HepG2 (cell line): ENCODE measurements around the gene SALL4. TPM values are rescaled to one million over a fixed set of nuclear protein-coding genes. Genes with fewer than 3 reads are reported as not detected.

Experiments
- JARID2 ChIP-seq: sonication (generic); formaldehyde crosslinking; IDR thresholded peaks from 2 replicates; pipeline ENCODE4 v1.8.1; 2023; ENCODE audit warnings: missing genetic modification reagents, inconsistent platforms; ENCODE audit not compliant: insufficient replicate concordance
- POLR2A ChIP-seq, 2 experiments: IDR thresholded peaks; 2 replicates each; pipeline ENCODE4 v1.6.1; 2011; ENCODE audit warnings: low read depth in 2 of 2, low read length in 2 of 2, mild to moderate bottlenecking in 1 of 2, moderate library complexity in 1 of 2; ENCODE audit not compliant: insufficient read depth in 1 of 2
- TCF7L2 ChIP-seq: IDR thresholded peaks from 2 replicates; pipeline ENCODE4 v1.6.1; 2011; ENCODE audit warnings: mild to moderate bottlenecking, low read depth, low read length, moderate library complexity
- ZNF292 ChIP-seq: sonication (generic); formaldehyde crosslinking; IDR thresholded peaks from 2 replicates; pipeline ENCODE4 v1.8.1; 2022; ENCODE audit warnings: mild to moderate bottlenecking, low read depth, missing genetic modification reagents, borderline replicate concordance
- ZNF317 ChIP-seq: sonication (generic); formaldehyde crosslinking; IDR thresholded peaks from 2 replicates; pipeline ENCODE4 v1.5.0; 2020; ENCODE audit warnings: mild to moderate bottlenecking, missing genetic modification reagents
- ZNF354B ChIP-seq: sonication (generic); formaldehyde crosslinking; IDR thresholded peaks from 2 replicates; pipeline ENCODE4 v1.8.0; 2022; ENCODE audit warnings: mild to moderate bottlenecking, missing genetic modification reagents
- polyA plus RNA-seq, 8 experiments: library from polyadenylated mRNA; depleted of rRNA in 3 of 8; stranded (reverse) in 7 of 8; unstranded in 1 of 8; fragments of >200 nt; fragmentation: Illumina TruSeq in 4 of 8; extraction: Trizol in 4 of 8; gene quantifications; 2 replicates each; pipeline versions ENCODE4 v1.2.1 to v1.2.3, GENCODE V29; 2011 to 2016; ENCODE audit warnings: low read depth in 4 of 8, missing spikeins in 1 of 8, mixed read lengths in 1 of 8; ENCODE audit not compliant: insufficient read depth in 1 of 8
- total RNA-seq, 5 experiments: library from RNA; depleted of rRNA; stranded (reverse); fragments of >200 nt; fragmentation: Illumina TruSeq; extraction: Trizol; gene quantifications; 2 replicates each; pipeline ENCODE4 v1.2.3, GENCODE V29; 2016; ENCODE audit warnings: low read depth in 1 of 5
- TF ChIP-seq, protein P1 (sequence below): sonication (generic); formaldehyde crosslinking; IDR thresholded peaks from 2 replicates; pipeline ENCODE4 v1.4.0; 2020; ENCODE audit warnings: missing genetic modification reagents
- TF ChIP-seq, protein P2 (sequence below): sonication (generic); formaldehyde crosslinking; IDR thresholded peaks from 2 replicates; pipeline ENCODE4 v1.4.0; 2020; ENCODE audit warnings: missing genetic modification reagents
- TF ChIP-seq, protein P3 (sequence below): sonication (generic); formaldehyde crosslinking; IDR thresholded peaks from 2 replicates; pipeline ENCODE4 v1.5.0; 2020; ENCODE audit warnings: mild to moderate bottlenecking, missing genetic modification reagents
- TF ChIP-seq, protein P4 (sequence below): sonication (generic); formaldehyde crosslinking; IDR thresholded peaks from 2 replicates; pipeline ENCODE4 v1.9.0; 2022; ENCODE audit warnings: low read depth, missing genetic modification reagents
- TF ChIP-seq, protein P5 (sequence below): sonication (generic); formaldehyde crosslinking; IDR thresholded peaks from 2 replicates; pipeline ENCODE4 v1.4.0; 2020; ENCODE audit warnings: missing genetic modification reagents, borderline replicate concordance

The SALL4 gene
- total and polyA plus RNA-seq, 2 of the 13 experiments (the other 11 are each of a cell fraction or from before 2014, with no cell fraction given): 0.33 to 1.8 TPM

DNA sequence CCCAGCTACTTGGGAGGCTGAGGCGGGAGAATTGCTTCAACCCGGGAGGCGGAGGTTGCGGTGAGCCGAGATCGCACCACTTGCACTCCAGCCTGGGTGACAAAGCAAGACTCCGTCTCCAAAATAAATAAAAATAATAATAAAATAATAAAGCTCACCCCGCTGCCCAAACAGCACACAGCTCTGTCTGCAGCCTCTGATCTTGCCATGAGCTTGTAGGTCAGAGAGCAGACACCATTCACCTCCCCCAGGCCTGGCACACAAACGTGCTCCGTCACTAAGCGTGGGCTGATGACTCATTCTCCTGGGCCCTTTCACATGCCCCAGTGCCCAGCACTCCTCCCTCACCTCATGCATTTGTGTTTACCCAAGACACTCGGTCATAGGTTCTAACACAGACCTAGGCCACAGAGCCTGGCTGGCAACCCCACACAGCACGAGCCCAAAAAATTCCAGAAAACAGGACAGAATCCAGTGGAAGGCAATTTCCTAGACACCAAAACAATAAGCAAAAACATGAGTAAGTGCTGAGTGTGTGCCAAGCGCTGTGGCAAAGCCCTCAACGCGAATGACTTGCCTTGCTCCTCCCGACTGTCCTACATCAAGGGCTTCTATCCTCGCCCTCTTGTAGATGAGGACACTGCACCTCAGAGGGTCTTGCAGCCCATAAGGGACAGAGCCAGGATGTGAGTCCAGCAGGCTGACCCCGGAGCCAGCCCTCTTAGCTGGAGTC is 52.1 kb downstream of the SALL4 start (continued):
- TF ChIP-seq, protein P1, sequence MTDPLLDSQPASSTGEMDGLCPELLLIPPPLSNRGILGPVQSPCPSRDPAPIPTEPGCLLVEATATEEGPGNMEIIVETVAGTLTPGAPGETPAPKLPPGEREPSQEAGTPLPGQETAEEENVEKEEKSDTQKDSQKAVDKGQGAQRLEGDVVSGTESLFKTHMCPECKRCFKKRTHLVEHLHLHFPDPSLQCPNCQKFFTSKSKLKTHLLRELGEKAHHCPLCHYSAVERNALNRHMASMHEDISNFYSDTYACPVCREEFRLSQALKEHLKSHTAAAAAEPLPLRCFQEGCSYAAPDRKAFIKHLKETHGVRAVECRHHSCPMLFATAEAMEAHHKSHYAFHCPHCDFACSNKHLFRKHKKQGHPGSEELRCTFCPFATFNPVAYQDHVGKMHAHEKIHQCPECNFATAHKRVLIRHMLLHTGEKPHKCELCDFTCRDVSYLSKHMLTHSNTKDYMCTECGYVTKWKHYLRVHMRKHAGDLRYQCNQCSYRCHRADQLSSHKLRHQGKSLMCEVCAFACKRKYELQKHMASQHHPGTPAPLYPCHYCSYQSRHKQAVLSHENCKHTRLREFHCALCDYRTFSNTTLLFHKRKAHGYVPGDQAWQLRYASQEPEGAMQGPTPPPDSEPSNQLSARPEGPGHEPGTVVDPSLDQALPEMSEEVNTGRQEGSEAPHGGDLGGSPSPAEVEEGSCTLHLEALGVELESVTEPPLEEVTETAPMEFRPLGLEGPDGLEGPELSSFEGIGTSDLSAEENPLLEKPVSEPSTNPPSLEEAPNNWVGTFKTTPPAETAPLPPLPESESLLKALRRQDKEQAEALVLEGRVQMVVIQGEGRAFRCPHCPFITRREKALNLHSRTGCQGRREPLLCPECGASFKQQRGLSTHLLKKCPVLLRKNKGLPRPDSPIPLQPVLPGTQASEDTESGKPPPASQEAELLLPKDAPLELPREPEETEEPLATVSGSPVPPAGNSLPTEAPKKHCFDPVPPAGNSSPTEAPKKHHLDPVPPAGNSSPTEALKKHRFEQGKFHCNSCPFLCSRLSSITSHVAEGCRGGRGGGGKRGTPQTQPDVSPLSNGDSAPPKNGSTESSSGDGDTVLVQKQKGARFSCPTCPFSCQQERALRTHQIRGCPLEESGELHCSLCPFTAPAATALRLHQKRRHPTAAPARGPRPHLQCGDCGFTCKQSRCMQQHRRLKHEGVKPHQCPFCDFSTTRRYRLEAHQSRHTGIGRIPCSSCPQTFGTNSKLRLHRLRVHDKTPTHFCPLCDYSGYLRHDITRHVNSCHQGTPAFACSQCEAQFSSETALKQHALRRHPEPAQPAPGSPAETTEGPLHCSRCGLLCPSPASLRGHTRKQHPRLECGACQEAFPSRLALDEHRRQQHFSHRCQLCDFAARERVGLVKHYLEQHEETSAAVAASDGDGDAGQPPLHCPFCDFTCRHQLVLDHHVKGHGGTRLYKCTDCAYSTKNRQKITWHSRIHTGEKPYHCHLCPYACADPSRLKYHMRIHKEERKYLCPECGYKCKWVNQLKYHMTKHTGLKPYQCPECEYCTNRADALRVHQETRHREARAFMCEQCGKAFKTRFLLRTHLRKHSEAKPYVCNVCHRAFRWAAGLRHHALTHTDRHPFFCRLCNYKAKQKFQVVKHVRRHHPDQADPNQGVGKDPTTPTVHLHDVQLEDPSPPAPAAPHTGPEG: no peak
- TF ChIP-seq, protein P2, sequence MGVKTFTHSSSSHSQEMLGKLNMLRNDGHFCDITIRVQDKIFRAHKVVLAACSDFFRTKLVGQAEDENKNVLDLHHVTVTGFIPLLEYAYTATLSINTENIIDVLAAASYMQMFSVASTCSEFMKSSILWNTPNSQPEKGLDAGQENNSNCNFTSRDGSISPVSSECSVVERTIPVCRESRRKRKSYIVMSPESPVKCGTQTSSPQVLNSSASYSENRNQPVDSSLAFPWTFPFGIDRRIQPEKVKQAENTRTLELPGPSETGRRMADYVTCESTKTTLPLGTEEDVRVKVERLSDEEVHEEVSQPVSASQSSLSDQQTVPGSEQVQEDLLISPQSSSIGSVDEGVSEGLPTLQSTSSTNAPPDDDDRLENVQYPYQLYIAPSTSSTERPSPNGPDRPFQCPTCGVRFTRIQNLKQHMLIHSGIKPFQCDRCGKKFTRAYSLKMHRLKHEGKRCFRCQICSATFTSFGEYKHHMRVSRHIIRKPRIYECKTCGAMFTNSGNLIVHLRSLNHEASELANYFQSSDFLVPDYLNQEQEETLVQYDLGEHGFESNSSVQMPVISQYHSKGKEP: no peak
- TF ChIP-seq, protein P3, sequence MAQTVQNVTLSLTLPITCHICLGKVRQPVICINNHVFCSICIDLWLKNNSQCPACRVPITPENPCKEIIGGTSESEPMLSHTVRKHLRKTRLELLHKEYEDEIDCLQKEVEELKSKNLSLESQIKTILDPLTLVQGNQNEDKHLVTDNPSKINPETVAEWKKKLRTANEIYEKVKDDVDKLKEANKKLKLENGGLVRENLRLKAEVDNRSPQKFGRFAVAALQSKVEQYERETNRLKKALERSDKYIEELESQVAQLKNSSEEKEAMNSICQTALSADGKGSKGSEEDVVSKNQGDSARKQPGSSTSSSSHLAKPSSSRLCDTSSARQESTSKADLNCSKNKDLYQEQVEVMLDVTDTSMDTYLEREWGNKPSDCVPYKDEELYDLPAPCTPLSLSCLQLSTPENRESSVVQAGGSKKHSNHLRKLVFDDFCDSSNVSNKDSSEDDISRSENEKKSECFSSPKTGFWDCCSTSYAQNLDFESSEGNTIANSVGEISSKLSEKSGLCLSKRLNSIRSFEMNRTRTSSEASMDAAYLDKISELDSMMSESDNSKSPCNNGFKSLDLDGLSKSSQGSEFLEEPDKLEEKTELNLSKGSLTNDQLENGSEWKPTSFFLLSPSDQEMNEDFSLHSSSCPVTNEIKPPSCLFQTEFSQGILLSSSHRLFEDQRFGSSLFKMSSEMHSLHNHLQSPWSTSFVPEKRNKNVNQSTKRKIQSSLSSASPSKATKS (CRISPR knock-in tag): no peak
- TF ChIP-seq, protein P4, sequence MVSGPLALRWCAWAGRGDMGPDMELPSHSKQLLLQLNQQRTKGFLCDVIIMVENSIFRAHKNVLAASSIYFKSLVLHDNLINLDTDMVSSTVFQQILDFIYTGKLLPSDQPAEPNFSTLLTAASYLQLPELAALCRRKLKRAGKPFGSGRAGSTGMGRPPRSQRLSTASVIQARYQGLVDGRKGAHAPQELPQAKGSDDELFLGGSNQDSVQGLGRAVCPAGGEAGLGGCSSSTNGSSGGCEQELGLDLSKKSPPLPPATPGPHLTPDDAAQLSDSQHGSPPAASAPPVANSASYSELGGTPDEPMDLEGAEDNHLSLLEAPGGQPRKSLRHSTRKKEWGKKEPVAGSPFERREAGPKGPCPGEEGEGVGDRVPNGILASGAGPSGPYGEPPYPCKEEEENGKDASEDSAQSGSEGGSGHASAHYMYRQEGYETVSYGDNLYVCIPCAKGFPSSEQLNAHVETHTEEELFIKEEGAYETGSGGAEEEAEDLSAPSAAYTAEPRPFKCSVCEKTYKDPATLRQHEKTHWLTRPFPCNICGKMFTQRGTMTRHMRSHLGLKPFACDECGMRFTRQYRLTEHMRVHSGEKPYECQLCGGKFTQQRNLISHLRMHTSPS: peak; percentile 100
- TF ChIP-seq JARID2 (CRISPR knock-in tag) (no peak), ZNF354B (CRISPR knock-in tag) (0 out of 2 replicates have a peak, but pooled peaks have one; percentile 47), ZNF317 (no peak), TCF7L2 (no peak), ZNF292 (peak; percentile 84), POLR2A (IDR thresholded peaks at IDR 0.05; ENCODE audit: insufficient read depth in 1 of 2, low read depth in 2 of 2, low read length in 2 of 2) (no peak)
- TF ChIP-seq, protein P5, sequence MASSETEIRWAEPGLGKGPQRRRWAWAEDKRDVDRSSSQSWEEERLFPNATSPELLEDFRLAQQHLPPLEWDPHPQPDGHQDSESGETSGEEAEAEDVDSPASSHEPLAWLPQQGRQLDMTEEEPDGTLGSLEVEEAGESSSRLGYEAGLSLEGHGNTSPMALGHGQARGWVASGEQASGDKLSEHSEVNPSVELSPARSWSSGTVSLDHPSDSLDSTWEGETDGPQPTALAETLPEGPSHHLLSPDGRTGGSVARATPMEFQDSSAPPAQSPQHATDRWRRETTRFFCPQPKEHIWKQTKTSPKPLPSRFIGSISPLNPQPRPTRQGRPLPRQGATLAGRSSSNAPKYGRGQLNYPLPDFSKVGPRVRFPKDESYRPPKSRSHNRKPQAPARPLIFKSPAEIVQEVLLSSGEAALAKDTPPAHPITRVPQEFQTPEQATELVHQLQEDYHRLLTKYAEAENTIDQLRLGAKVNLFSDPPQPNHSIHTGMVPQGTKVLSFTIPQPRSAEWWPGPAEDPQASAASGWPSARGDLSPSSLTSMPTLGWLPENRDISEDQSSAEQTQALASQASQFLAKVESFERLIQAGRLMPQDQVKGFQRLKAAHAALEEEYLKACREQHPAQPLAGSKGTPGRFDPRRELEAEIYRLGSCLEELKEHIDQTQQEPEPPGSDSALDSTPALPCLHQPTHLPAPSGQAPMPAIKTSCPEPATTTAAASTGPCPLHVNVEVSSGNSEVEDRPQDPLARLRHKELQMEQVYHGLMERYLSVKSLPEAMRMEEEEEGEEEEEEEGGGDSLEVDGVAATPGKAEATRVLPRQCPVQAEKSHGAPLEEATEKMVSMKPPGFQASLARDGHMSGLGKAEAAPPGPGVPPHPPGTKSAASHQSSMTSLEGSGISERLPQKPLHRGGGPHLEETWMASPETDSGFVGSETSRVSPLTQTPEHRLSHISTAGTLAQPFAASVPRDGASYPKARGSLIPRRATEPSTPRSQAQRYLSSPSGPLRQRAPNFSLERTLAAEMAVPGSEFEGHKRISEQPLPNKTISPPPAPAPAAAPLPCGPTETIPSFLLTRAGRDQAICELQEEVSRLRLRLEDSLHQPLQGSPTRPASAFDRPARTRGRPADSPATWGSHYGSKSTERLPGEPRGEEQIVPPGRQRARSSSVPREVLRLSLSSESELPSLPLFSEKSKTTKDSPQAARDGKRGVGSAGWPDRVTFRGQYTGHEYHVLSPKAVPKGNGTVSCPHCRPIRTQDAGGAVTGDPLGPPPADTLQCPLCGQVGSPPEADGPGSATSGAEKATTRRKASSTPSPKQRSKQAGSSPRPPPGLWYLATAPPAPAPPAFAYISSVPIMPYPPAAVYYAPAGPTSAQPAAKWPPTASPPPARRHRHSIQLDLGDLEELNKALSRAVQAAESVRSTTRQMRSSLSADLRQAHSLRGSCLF: no peak
